Sigmoid colon (tissue), 7 donors: ENCODE measurements around the gene GREB1L. TPM values are rescaled to one million over a fixed set of nuclear protein-coding genes. Genes with fewer than 3 reads are reported as not detected.

ENCODE experiments used
- DNase-seq: peaks from one replicate; pipeline ENCODE4 v3.0.0-alpha.2; 2019
- H3K27ac ChIP-seq, 4 donors: fragments of 200-600 bp; sonication (generic); one replicate each; pipeline ENCODE4 v1.5.1; 2016 to 2019; ENCODE audit warnings: mild to moderate bottlenecking in 1 of 4
- H3K27me3 ChIP-seq, 3 donors: fragments of 200-600 bp; sonication (generic); one replicate each; pipeline ENCODE4 v1.5.1; 2019; ENCODE audit warnings: mild to moderate bottlenecking in 1 of 3
- H3K36me3 ChIP-seq, 4 donors: fragments of 200-600 bp; sonication (generic); one replicate each; pipeline ENCODE4 v1.5.1; 2016 to 2019
- H3K4me1 ChIP-seq, 4 donors: fragments of 200-600 bp; sonication (generic); one replicate each; pipeline ENCODE4 v1.5.1; 2017 to 2019
- H3K4me3 ChIP-seq, 4 donors: fragments of 200-600 bp; sonication (generic); one replicate each; pipeline ENCODE4 v1.5.1; 2017 to 2019; ENCODE audit warnings: mild to moderate bottlenecking in 2 of 4, moderate library complexity in 1 of 4
- H3K9me3 ChIP-seq, 4 donors: fragments of 200-600 bp in 3 of 4; sonication (generic) in 3 of 4; one replicate each; pipeline versions ENCODE4 v1.5.1 to v1.6.1; 2013 to 2019
- CTCF ChIP-seq, 4 experiments: fragments of 450-650 bp in 3 of 4; fragments of 200-600 bp in 1 of 4; IDR thresholded peaks; one replicate each; pipeline ENCODE4 v1.5.1; 2016 to 2019; ENCODE audit warnings: antibody characterized with exemption in 4 of 4, mild to moderate bottlenecking in 3 of 4, moderate library complexity in 2 of 4
- EP300 ChIP-seq, 4 donors: sonication (generic); formaldehyde crosslinking; IDR thresholded peaks; one replicate each; pipeline ENCODE4 v1.6.1; 2017; ENCODE audit warnings: antibody characterized with exemption in 4 of 4
- POLR2A ChIP-seq, 2 donors: fragments of 450-650 bp; IDR thresholded peaks; one replicate each; pipeline ENCODE4 v1.6.1; 2016; ENCODE audit warnings: antibody characterized with exemption in 2 of 2, mild to moderate bottlenecking in 2 of 2, moderate library complexity in 2 of 2
- POLR2AphosphoS5 ChIP-seq, 4 donors: sonication (generic); formaldehyde crosslinking; IDR thresholded peaks; one replicate each; pipeline ENCODE4 v1.6.1; 2017; ENCODE audit warnings: antibody characterized with exemption in 4 of 4
- WGBS, 2 donors: extraction: QIAGEN DNeasy Blood & Tissue Kit; methylation state at CpG; one replicate each; pipeline ENCODE4 v1.1.7; 2013; 5-methylcytosine and 5-hydroxymethylcytosine counted together
- intact Hi-C: fragments of 100-400 bp; cut with DNase I; formaldehyde crosslinking; loops from one replicate; pipeline ENCODE4 v1.15.1; 2023
- polyA plus RNA-seq, 3 donors: library from polyadenylated mRNA; stranded (reverse); fragments of 200-250 nt; gene quantifications; one replicate each; pipeline ENCODE4 v1.2.3, GENCODE V29; 2013
- total RNA-seq, 4 donors: library from RNA; depleted of rRNA; stranded (reverse); fragments of >200 nt; gene quantifications; one replicate each; pipeline ENCODE4 v1.1.0, GENCODE V29; 2016
- donor health status: healthy with polysubstance abuse.
- donor health status: Bipolar disorder and iron deficiency.
- donor health status: healthy.

GREB1L gene
- total and polyA plus RNA-seq, 7 donors: 0.23 to 12.1 (median 4.4) TPM; not detected in 2

GRCh38 chr18:21327101-21327500 is 85.1 kb downstream of the GREB1L start:
- Histone ChIP-seq H3K9me3 (no peaks in the 10 kb centered on the region), H3K4me3 (no peak overlapping the region), H3K4me1 (no peaks in the 10 kb centered on the region), H3K27ac (no peak overlapping the region), H3K36me3 (no peaks in the 10 kb centered on the region), H3K27me3 (no peaks in the 10 kb centered on the region)
- DNase-seq: no peak
- intact Hi-C loops: no loop called here
- 67 to 85% methylated on average over 3 of the region's 3 CpGs for WGBS, 2 donors
- no peak for TF ChIP-seq POLR2AphosphoS5 (IDR thresholded peaks at IDR 0.05)
- TF ChIP-seq CTCF (IDR thresholded peaks at IDR 0.05): no peak
- TF ChIP-seq EP300 (IDR thresholded peaks at IDR 0.05): no peak
- no peak for TF ChIP-seq POLR2A (IDR thresholded peaks at IDR 0.05)

- Histone ChIP-seq H3K4me3 (no peak overlapping the region), H3K9me3 (no peaks in the 10 kb centered on the region), H3K4me1 (no peaks in the 10 kb centered on the region), H3K27me3 (no peaks in the 10 kb centered on the region), H3K27ac (no peak overlapping the region), H3K36me3 (no peaks in the 10 kb centered on the region)
- DNase-seq: no peak
- WGBS, 2 donors: 25 to 61% methylated on average over 6 of the region's 6 CpGs
- TF ChIP-seq POLR2A (IDR thresholded peaks at IDR 0.05) (no peak), EP300 (IDR thresholded peaks at IDR 0.05) (no peak)
- intact Hi-C loops: no loop called here
These were observed 88.2 kb downstream of the GREB1L start for GRCh38 chr18:21330122-21330701.

DNA sequence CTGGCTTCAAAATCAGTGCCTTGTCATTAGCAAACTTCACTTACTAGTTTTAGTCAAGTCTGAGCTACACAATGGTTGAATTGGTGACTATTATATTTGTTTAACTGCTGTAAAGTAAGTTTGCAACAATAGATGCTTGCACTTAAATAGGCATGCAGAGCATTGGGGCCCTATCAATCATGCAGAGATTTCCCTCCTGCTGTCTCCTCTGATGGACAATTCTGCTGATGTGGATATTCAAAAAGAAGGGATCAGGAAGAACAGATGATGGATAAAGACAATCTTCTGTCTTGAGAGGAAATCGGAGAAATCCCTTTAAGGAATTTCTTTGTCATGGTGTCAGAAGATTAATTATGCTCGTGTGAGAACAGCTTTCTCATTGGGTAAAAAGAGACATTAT is 89.0 kb downstream of the GREB1L start:
- TF ChIP-seq POLR2A (IDR thresholded peaks at IDR 0.05): no peak
- no peak for TF ChIP-seq POLR2AphosphoS5 (IDR thresholded peaks at IDR 0.05)
- TF ChIP-seq CTCF (IDR thresholded peaks at IDR 0.05): no peak
- no peak for TF ChIP-seq EP300 (IDR thresholded peaks at IDR 0.05)
- H3K9me3 ChIP-seq: no peaks in the 10 kb centered on the region
- intact Hi-C loops: no loop called here
- DNase-seq: no peak
- H3K27me3 ChIP-seq: no peaks in the 10 kb centered on the region
- no peaks in the 10 kb centered on the region for H3K36me3 ChIP-seq
- WGBS, 2 donors: 78 to 81% methylated on average over 2 of the region's 2 CpGs
- H3K4me1 ChIP-seq: no peaks in the 10 kb centered on the region
- H3K27ac ChIP-seq: no peak overlapping the region
- no peak overlapping the region for H3K4me3 ChIP-seq

DNA sequence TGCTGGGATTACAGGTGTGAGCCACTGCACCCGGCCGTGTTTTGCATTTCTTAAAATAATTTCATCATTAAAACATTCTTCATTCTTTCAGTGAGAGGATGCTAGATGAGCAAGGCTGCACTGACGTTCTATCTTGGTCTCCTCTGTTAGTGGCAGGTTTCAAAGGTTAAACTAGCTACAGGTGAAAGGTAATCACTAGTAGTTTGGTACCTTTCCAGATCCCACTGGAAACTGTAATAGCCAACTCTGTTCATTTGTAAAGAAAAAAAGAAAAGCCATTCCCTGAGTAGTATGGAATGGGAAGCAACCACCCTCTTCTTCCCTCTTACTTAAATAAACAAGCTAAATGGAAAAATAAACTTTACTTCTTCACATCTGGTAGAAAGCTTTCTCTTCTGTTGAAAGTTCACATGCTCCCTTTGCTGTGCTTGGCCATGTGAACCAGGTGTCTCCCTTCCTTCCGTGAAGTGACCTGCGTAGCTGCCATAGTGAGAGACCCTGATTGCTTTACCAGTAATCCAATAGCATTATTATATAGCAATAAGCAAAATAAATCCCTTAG is 94.0 kb downstream of the GREB1L start:
- Histone ChIP-seq H3K36me3 (no peaks in the 10 kb centered on the region), H3K27me3 (no peaks in the 10 kb centered on the region), H3K4me3 (no peak overlapping the region), H3K27ac (no peak overlapping the region), H3K9me3 (no peaks in the 10 kb centered on the region), H3K4me1 (no peaks in the 10 kb centered on the region)
- TF ChIP-seq POLR2A (IDR thresholded peaks at IDR 0.05) (no peak), CTCF (IDR thresholded peaks at IDR 0.05) (no peak), POLR2AphosphoS5 (IDR thresholded peaks at IDR 0.05) (no peak), EP300 (IDR thresholded peaks at IDR 0.05) (no peak)
- intact Hi-C loops: no loop called here
- WGBS, 2 donors: 70 to 83% methylated on average over 5 of the region's 5 CpGs
- no peak for DNase-seq

DNA sequence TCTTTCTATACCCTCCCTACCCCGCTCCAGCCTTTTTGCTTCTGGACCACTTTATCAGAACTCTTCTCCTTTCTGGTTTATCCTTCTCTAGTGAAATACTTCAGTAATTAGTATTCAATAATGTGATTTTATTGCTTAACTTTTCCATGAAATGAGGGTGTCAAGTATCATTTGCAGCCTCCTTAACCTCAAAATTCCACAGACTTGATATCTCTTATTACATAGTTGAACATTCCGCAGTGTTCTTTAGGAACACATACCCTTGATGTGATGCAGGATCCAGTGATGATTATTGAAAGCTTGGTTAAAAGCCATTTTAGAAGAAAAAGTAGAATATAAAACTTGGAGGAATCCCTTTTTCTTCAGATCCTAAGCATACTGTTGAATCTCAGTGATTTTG is 94.8 kb downstream of the GREB1L start:
- H3K27me3 ChIP-seq: no peaks in the 10 kb centered on the region
- H3K4me1 ChIP-seq: no peaks in the 10 kb centered on the region
- 91 to 92% methylated on average over 2 of the region's 2 CpGs for WGBS, 2 donors
- intact Hi-C loops: no loop called here
- TF ChIP-seq POLR2AphosphoS5 (IDR thresholded peaks at IDR 0.05): no peak
- TF ChIP-seq POLR2A (IDR thresholded peaks at IDR 0.05): no peak
- TF ChIP-seq CTCF (IDR thresholded peaks at IDR 0.05): no peak
- no peak for TF ChIP-seq EP300 (IDR thresholded peaks at IDR 0.05)
- DNase-seq: no peak
- no peak overlapping the region for H3K27ac ChIP-seq
- H3K9me3 ChIP-seq: no peaks in the 10 kb centered on the region
- H3K4me3 ChIP-seq: no peak overlapping the region
- H3K36me3 ChIP-seq: no peaks in the 10 kb centered on the region
